HG03097 (cell line): ENCODE data around the gene NOP53.
"Not testable (repeated sequence)": the region's sequence is repeated elsewhere in the genome, so short reads cannot be mapped to it uniquely, and the experiment has no call there.

Source experiments
- ATAC-seq: cut with Tn5 transposase; IDR thresholded peaks from one replicate; pipeline ENCODE4 v1.9.1; 2021; ENCODE audit not compliant: unreplicated experiment, low FRiP score

NOP53 gene

GRCh38 chr19:47752440-47753211 is 7.3 kb downstream of the NOP53 start:
- ATAC-seq, result no peak

- ATAC-seq, result no peak
These were observed 9.1 kb downstream of the NOP53 start for GRCh38 chr19:47754206-47755064.

GRCh38 chr19:47755065-47755761 is 9.9 kb downstream of the NOP53 start:
- ATAC-seq, result no peak

- no peak for ATAC-seq
These were observed 10.6 kb downstream of the NOP53 start for GRCh38 chr19:47755762-47756626.

- no peak for ATAC-seq
These were observed 11.2 kb downstream of the NOP53 start for GRCh38 chr19:47756627-47756929.

GRCh38 chr19:47756953-47757608 is 11.7 kb downstream of the NOP53 start:
- no peak for ATAC-seq

GRCh38 chr19:47757617-47758442 is 12.5 kb downstream of the NOP53 start:
- ATAC-seq, result no peak

GRCh38 chr19:47758443-47758804 is 13.1 kb downstream of the NOP53 start:
- no peak for ATAC-seq

GRCh38 chr19:47760632-47760999 is 15.3 kb downstream of the NOP53 start:
- ATAC-seq, result no peak

- no peak for ATAC-seq
These were observed 16.2 kb downstream of the NOP53 start for GRCh38 chr19:47761566-47761965.

GRCh38 chr19:47762151-47762550 is 16.8 kb downstream of the NOP53 start:
- no peak for ATAC-seq

- ATAC-seq, result no peak
These were observed 17.4 kb downstream of the NOP53 start for GRCh38 chr19:47762615-47763308.

- ATAC-seq, result not testable (repeated sequence)
These were observed 19.4 kb downstream of the NOP53 start for GRCh38 chr19:47764705-47765104.

GRCh38 chr19:47765523-47766358 is 20.4 kb downstream of the NOP53 start:
- ATAC-seq, result no peak

GRCh38 chr19:47766359-47766620 is 20.9 kb downstream of the NOP53 start:
- ATAC-seq, result no peak

- no peak for ATAC-seq
These were observed 21.3 kb downstream of the NOP53 start for GRCh38 chr19:47766670-47767069.

GRCh38 chr19:47767349-47767748 is 22.0 kb downstream of the NOP53 start:
- no peak for ATAC-seq

GRCh38 chr19:47768604-47769003 is 23.3 kb downstream of the NOP53 start:
- no peak for ATAC-seq
